Gastrocnemius medialis (tissue), 4 donors: ENCODE data around the gene CCDC57. TPM values are rescaled to one million over a fixed set of nuclear protein-coding genes. Genes with fewer than 3 reads are reported as not detected.

Experiments used
- ATAC-seq, 2 donors: fragments of 150-250 bp; one replicate each; pipeline ENCODE4 v1.9.1; 2016
- DNase-seq, 2 donors: peaks; one replicate each; pipeline ENCODE4 v3.0.0-alpha.2; 2019
- H3K27ac ChIP-seq, 4 donors: fragments of 200-600 bp; sonication (generic); 1 replicate in 1 of 4; 2 replicates in 3 of 4; pipeline ENCODE4 v1.5.1; 2016 to 2018; ENCODE audit warnings: mild to moderate bottlenecking in 2 of 4, moderate library complexity in 1 of 4
- H3K27me3 ChIP-seq, 3 donors: fragments of 200-600 bp; sonication (generic) in 2 of 3; 1 replicate in 1 of 3; 2 replicates in 2 of 3; pipeline versions ENCODE4 v1.5.1 to v1.6.0; 2016 to 2019; ENCODE audit warnings: mild to moderate bottlenecking in 1 of 3, moderate library complexity in 1 of 3
- H3K36me3 ChIP-seq, 2 donors: fragments of 200-600 bp; sonication (generic) in 1 of 2; one replicate each; pipeline ENCODE4 v1.5.1; 2017 to 2018
- H3K4me1 ChIP-seq, 2 donors: fragments of 200-600 bp; sonication (generic) in 1 of 2; one replicate each; pipeline ENCODE4 v1.5.1; 2016 to 2017; ENCODE audit warnings: mild to moderate bottlenecking in 2 of 2
- H3K4me3 ChIP-seq, 4 donors: fragments of 200-600 bp; sonication (generic) in 3 of 4; 1 replicate in 1 of 4; 2 replicates in 3 of 4; pipeline ENCODE4 v1.5.1; 2016 to 2019; ENCODE audit warnings: mild to moderate bottlenecking in 2 of 4
- H3K9me3 ChIP-seq, 3 donors: fragments of 200-600 bp; sonication (generic) in 2 of 3; 1 replicate in 1 of 3; 2 replicates in 2 of 3; pipeline ENCODE4 v1.5.1; 2016 to 2019
- CTCF ChIP-seq, 5 experiments: fragments of 450-650 bp in 3 of 5; fragments of 200-600 bp in 2 of 5; sonication (generic) in 2 of 5; IDR thresholded peaks in 4 of 5; conservative IDR thresholded peaks in 1 of 5; 1 replicate in 4 of 5; 2 replicates in 1 of 5; pipeline ENCODE4 v1.5.1; 2016 to 2019; ENCODE audit warnings: antibody characterized with exemption in 5 of 5, mild to moderate bottlenecking in 3 of 5, moderate library complexity in 3 of 5
- POLR2A ChIP-seq, 2 donors: fragments of 450-650 bp; IDR thresholded peaks; one replicate each; pipeline ENCODE4 v1.6.1; 2017; ENCODE audit warnings: antibody characterized with exemption in 2 of 2, mild to moderate bottlenecking in 2 of 2, moderate library complexity in 2 of 2
- in situ Hi-C, 4 donors: fragments of 200-750 bp; cut with MboI; loops; one replicate each; pipeline versions ENCODE4 v1.15.0 to v1.8.0; 2017; ENCODE audit warnings: low sequenced_read_pairs in 4 of 4
- intact Hi-C: fragments of 100-400 bp; cut with DNase I; formaldehyde crosslinking; loops from one replicate; pipeline ENCODE4 v1.15.1; 2023; ENCODE audit warnings: low total_unique reads
- total RNA-seq, 4 donors: library from RNA; depleted of rRNA; stranded (reverse); fragments of >200 nt; gene quantifications; one replicate each; pipeline versions ENCODE4 v1.1.0 to v1.2.3, GENCODE V29; 2016

The CCDC57 gene
- total RNA-seq, 4 donors from 2014 or later, result 3.7 to 11.3 (median 5.1) TPM

GRCh38 chr17:82151106-82151957 lies 61.3 kb downstream of the CCDC57 start:
- ATAC-seq, result no peak
- Histone ChIP-seq H3K27ac (peak overlapping the region; percentile 52 to 81 (median 72)), H3K4me3 (no peak overlapping the region), H3K9me3 (no peaks in the 10 kb centered on the region), H3K4me1 (peaks cover 17 to 20% of the 10 kb centered on the region in 2 donors), H3K27me3 (no peaks in the 10 kb centered on the region), H3K36me3 (no peaks in the 10 kb centered on the region)
- in situ Hi-C loops, result loop anchor here in 3 of 4 donors (10.0 kb wide), 1 partner anchor 117 kb away; the partner anchor contains the start of genes DCXR (in 3 of the 3) and RAC3 (in 3 of the 3)
- no peak for DNase-seq
- no peak for TF ChIP-seq POLR2A (IDR thresholded peaks at IDR 0.05)
- no peak for TF ChIP-seq CTCF (IDR thresholded peaks at IDR 0.05 in 4 of 5, conservative IDR thresholded peaks at IDR 0.05 in 1 of 5)
- intact Hi-C loops, result loop anchor here (5.0 kb wide), 1 partner anchor 54 kb away; the partner anchor contains the start of gene FASN

GRCh38 chr17:82149401-82150099 lies 63.1 kb downstream of the CCDC57 start:
- H3K9me3 ChIP-seq, result no peaks in the 10 kb centered on the region
- DNase-seq, result no peak
- in situ Hi-C loops, result loop anchor here (10.0 to 25.0 kb wide), 2 partner anchors 112 to 115 kb away; partner anchors contain the start of genes DCXR (in 4 of the 4) and RAC3 (in 4 of the 4)
- H3K27me3 ChIP-seq, result no peaks in the 10 kb centered on the region
- no peaks in the 10 kb centered on the region for H3K36me3 ChIP-seq
- intact Hi-C loops, result loop anchor here (5.0 kb wide), 1 partner anchor 52 kb away; the partner anchor contains the start of gene FASN
- H3K27ac ChIP-seq, result no peak overlapping the region
- no peak for TF ChIP-seq POLR2A (IDR thresholded peaks at IDR 0.05)
- no peak for TF ChIP-seq CTCF (IDR thresholded peaks at IDR 0.05 in 4 of 5, conservative IDR thresholded peaks at IDR 0.05 in 1 of 5)
- no peak overlapping the region for H3K4me3 ChIP-seq
- no peak for ATAC-seq
- H3K4me1 ChIP-seq, result peaks cover 17 to 20% of the 10 kb centered on the region in 2 donors

GRCh38 chr17:82148997-82149396 lies 63.6 kb downstream of the CCDC57 start:
- ATAC-seq, result no peak
- in situ Hi-C loops, result loop anchor here in 1 of 4 donors (25.0 kb wide), 1 partner anchor 112 kb away; the partner anchor contains the start of genes DCXR and RAC3
- no peak overlapping the region for H3K27ac ChIP-seq

DNA sequence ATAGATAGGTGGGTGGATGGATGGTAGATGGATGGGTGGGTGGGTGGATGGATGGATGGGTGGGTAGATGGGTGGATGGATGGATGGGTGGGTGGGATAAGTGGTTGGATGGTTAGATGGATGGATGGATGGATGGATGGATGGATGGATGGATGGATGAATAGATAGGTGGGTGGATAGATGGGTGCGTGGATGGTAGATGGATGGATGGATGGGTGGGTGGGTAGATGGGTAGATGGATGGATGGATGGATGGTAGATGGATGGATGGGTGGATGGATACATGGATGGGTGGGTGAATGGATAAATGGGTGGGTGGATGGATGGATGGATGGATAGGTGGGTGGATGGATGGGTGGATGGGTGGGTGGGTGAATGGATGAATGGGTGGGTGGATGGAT lies 64.6 kb downstream of the CCDC57 start:
- in situ Hi-C loops (loop anchor here in 1 of 4 donors (25.0 kb wide), 1 partner anchor 111 kb away; the partner anchor contains the start of genes DCXR and RAC3), intact Hi-C loops (no loop called here)
- Histone ChIP-seq H3K27ac (no peak overlapping the region), H3K4me1 (peaks cover 13 to 14% of the 10 kb centered on the region in 2 donors), H3K9me3 (no peaks in the 10 kb centered on the region), H3K36me3 (no peaks in the 10 kb centered on the region), H3K4me3 (no peak overlapping the region), H3K27me3 (no peaks in the 10 kb centered on the region)
- ATAC-seq, result no peak
- DNase-seq, result no peak
- no peak for TF ChIP-seq POLR2A (IDR thresholded peaks at IDR 0.05)
- TF ChIP-seq CTCF (IDR thresholded peaks at IDR 0.05 in 4 of 5, conservative IDR thresholded peaks at IDR 0.05 in 1 of 5), result no peak

More at GRCh38 chr17:82148997-82149396, 63.6 kb downstream of the CCDC57 start:
- Histone ChIP-seq H3K4me1 (peaks cover 17 to 20% of the 10 kb centered on the region in 2 donors), H3K9me3 (no peaks in the 10 kb centered on the region), H3K27me3 (no peaks in the 10 kb centered on the region), H3K36me3 (no peaks in the 10 kb centered on the region), H3K4me3 (no peak overlapping the region)
- no peak for TF ChIP-seq POLR2A (IDR thresholded peaks at IDR 0.05)
- no peak for TF ChIP-seq CTCF (IDR thresholded peaks at IDR 0.05 in 4 of 5, conservative IDR thresholded peaks at IDR 0.05 in 1 of 5)
- DNase-seq, result no peak
- intact Hi-C loops, result no loop called here
